GM12878 (cell line): ENCODE measurements around the gene THAP10. TPM values are rescaled to one million over a fixed set of nuclear protein-coding genes. Genes with fewer than 3 reads are reported as not detected.
A peak's percentile ranks its signal among the peaks of the same experiment; 100 is the strongest.

ENCODE experiments used
- ATAC-seq: fragments of 200-7000 bp; cut with Tn5 transposase; 3 replicates; pipeline ENCODE4 v1.9.1; 2020; ENCODE audit warnings: mild to moderate bottlenecking, moderate library complexity
- BruUV-seq: library from RNA; stranded (reverse); fragments of 400-500 nt; replicated peaks from 2 replicates; lab custom pipeline; 2021; lab: Mats Ljungman, UMichigan
- CTCF ChIA-PET: fragments of 300-600 bp; sonication (Branson Sonifier 250); formaldehyde crosslinking; extraction: SDS; loops from one replicate; lab custom pipeline; 2021; ENCODE audit warnings: inconsistent platforms; lab: Yijun Ruan, JAX
- POLR2A ChIA-PET: fragments of 350-600 bp; formaldehyde crosslinking; extraction: SDS; loops from one replicate; lab custom pipeline; 2021; ENCODE audit warnings: inconsistent platforms; lab: Charles Lee
- RAD21 ChIA-PET: fragments of 300-600 bp; sonication (Branson Sonifier 250); formaldehyde crosslinking; loops from one replicate; lab custom pipeline; 2023; ENCODE audit warnings: antibody characterized with exemption; ENCODE audit not compliant: unreplicated experiment; lab: Charles Lee
- SMC1A ChIA-PET: fragments of 300-600 bp; sonication (Branson Sonifier 250); formaldehyde crosslinking; loops from one replicate; lab custom pipeline; 2023; ENCODE audit not compliant: unreplicated experiment, uncharacterized antibody; lab: Charles Lee
- DNase-seq: peaks from one replicate; pipeline ENCODE4 v3.0.0-alpha.2; 2011; ENCODE audit warnings: low read depth, low spot score
- FAIRE-seq: peaks from 3 replicates; lab custom pipeline; 2011; peaks lifted over from hg19 to GRCh38; lab: Jason Lieb, UNC
- H2AFZ ChIP-seq: 2 replicates; pipeline ENCODE4 v1.6.0; 2011; ENCODE audit warnings: low read depth, low read length, control low read depth; ENCODE audit not compliant: control insufficient read depth
- H3K27ac ChIP-seq: 2 replicates; pipeline ENCODE4 v1.5.1; 2011; ENCODE audit warnings: control low read depth; ENCODE audit not compliant: control insufficient read depth, insufficient read depth
- H3K27me3 ChIP-seq, 2 experiments: replicated peaks in 1 of 2; 2 replicates each; pipeline versions ENCODE4 v1.6.0 to v1.6.1; 2011; ENCODE audit warnings: low read length in 1 of 2; ENCODE audit not compliant: control insufficient read depth in 2 of 2, insufficient read depth in 2 of 2
- H3K36me3 ChIP-seq, 2 experiments: 2 replicates each; pipeline ENCODE4 v1.5.1; 2011; ENCODE audit warnings: low read length in 1 of 2; ENCODE audit not compliant: control insufficient read depth in 2 of 2, insufficient read depth in 2 of 2
- H3K4me1 ChIP-seq: 2 replicates; pipeline ENCODE4 v1.6.1; 2011; ENCODE audit warnings: mild to moderate bottlenecking, low read length, moderate library complexity, mixed read lengths; ENCODE audit not compliant: control insufficient read depth, insufficient read depth
- H3K4me2 ChIP-seq: 2 replicates; pipeline ENCODE4 v1.6.0; 2011; ENCODE audit warnings: control low read depth; ENCODE audit not compliant: control insufficient read depth, insufficient read depth
- H3K4me3 ChIP-seq: fragments of 200-600 bp; sonication (generic); 2 replicates; pipeline ENCODE4 v1.5.1; 2016
- H3K79me2 ChIP-seq: 2 replicates; pipeline ENCODE4 v1.6.0; 2011; ENCODE audit warnings: low read length; ENCODE audit not compliant: control insufficient read depth, insufficient read depth
- H3K9ac ChIP-seq: 2 replicates; pipeline ENCODE4 v1.8.0; 2011; ENCODE audit warnings: low read length, control low read depth, mixed read lengths; ENCODE audit not compliant: control insufficient read depth, insufficient read depth
- H3K9me3 ChIP-seq: replicated peaks from 3 replicates; pipeline ENCODE4 v1.5.1; 2011; ENCODE audit warnings: mild to moderate bottlenecking, low read length; ENCODE audit not compliant: control insufficient read depth, insufficient read depth
- H4K20me1 ChIP-seq: 2 replicates; pipeline ENCODE4 v1.6.0; 2011; ENCODE audit not compliant: control insufficient read depth, insufficient read depth
- CEBPZ ChIP-seq: fragments of 150-350 bp; IDR thresholded peaks from 2 replicates; pipeline ENCODE4 v1.6.1; 2016; ENCODE audit warnings: low read depth, low read length
- IRF5 ChIP-seq: fragments of 450-650 bp; IDR thresholded peaks from 2 replicates; pipeline ENCODE4 v1.6.1; 2017; ENCODE audit warnings: borderline replicate concordance
- MLLT1 ChIP-seq: fragments of 450-650 bp; IDR thresholded peaks from 2 replicates; pipeline ENCODE4 v1.6.1; 2016; ENCODE audit warnings: mild to moderate bottlenecking
- POU2F2 ChIP-seq: IDR thresholded peaks from 3 replicates; pipeline ENCODE4 v1.6.1; 2011; ENCODE audit warnings: low read depth, mild to moderate bottlenecking, low read length, borderline replicate concordance
- RCOR1 ChIP-seq: conservative IDR thresholded peaks from 2 replicates; pipeline ENCODE4 v1.6.1; 2012; ENCODE audit warnings: low read depth, low read length, improper control_type of control experiment
- RUNX3 ChIP-seq: IDR thresholded peaks from 2 replicates; pipeline ENCODE4 v1.6.1; 2012; ENCODE audit warnings: low read length, inconsistent platforms
- SPI1 ChIP-seq: IDR thresholded peaks from 2 replicates; pipeline ENCODE4 v1.6.1; 2011; ENCODE audit warnings: low read depth, mild to moderate bottlenecking, low read length, moderate library complexity, borderline replicate concordance; ENCODE audit not compliant: insufficient read depth
- ZNF592 ChIP-seq: fragments of 450-650 bp; IDR thresholded peaks from 2 replicates; pipeline ENCODE4 v1.6.1; 2017; ENCODE audit warnings: mild to moderate bottlenecking, moderate library complexity
- WGBS: methylation state at CpG from one replicate; pipeline ENCODE4 v1.1.6; 2016; ENCODE audit warnings: low lambda C conversion rate; ENCODE audit not compliant: insufficient replicate concordance, insufficient coverage; ENCODE audit errors: missing lambda C conversion rate; 5-methylcytosine and 5-hydroxymethylcytosine counted together
- in situ Hi-C: fragments of 300-500 bp; cut with MboI; formaldehyde crosslinking; loops from 9 replicates; pipeline ENCODE4 v1.14.3; 2018; ENCODE audit warnings: mixed read lengths
- intact Hi-C: fragments of 100-400 bp; cut with micrococcal nuclease; formaldehyde crosslinking; loops from one replicate; pipeline ENCODE4 v1.14.2; 2022; ENCODE audit not compliant: unreplicated experiment
- polyA plus RNA-seq, 11 experiments: library from polyadenylated mRNA; depleted of rRNA in 4 of 11; unstranded in 6 of 11; stranded (reverse) in 5 of 11; fragments of >200 nt; fragmentation: Nextera tagmentation in 4 of 11; fragmentation: Illumina TruSeq in 1 of 11; extraction: Ambion mirVana in 4 of 11; extraction: Trizol in 1 of 11; gene quantifications; 1 replicate in 1 of 11; 2 replicates in 10 of 11; pipeline versions ENCODE4 v1.2.1 to v1.2.3, GENCODE V29; 2011 to 2016; ENCODE audit warnings: inconsistent platforms in 2 of 11, missing spikeins in 2 of 11, low read depth in 1 of 11
- total RNA-seq, 4 experiments: library from RNA; depleted of rRNA in 3 of 4; stranded (reverse); fragments of >200 nt in 3 of 4; fragmentation: Illumina TruSeq in 1 of 4; extraction: Trizol in 1 of 4; gene quantifications; 2 replicates each; pipeline versions ENCODE4 v1.2.1 to v1.2.3, GENCODE V29; 2013 to 2021

THAP10 gene
- total and polyA plus RNA-seq, 10 of the 15 experiments (the other 5 are each of a cell fraction or from before 2014, with no cell fraction given) = 0.35 to 5.2 (median 1.4) TPM

GRCh38 chr15:70879401-70879800 is 12.8 kb downstream of the THAP10 start (continued):
- TF ChIP-seq MLLT1 = no peak
- no peak for TF ChIP-seq IRF5
- no peak for TF ChIP-seq ZNF592
- TF ChIP-seq SPI1 = no peak
- TF ChIP-seq RUNX3 = no peak

GRCh38 chr15:70876683-70877082 is 15.6 kb downstream of the THAP10 start:
- CTCF ChIA-PET = no interaction called here
- DNase-seq (no peak), ATAC-seq (no peak), FAIRE-seq (no peak)
- WGBS = 50% methylated on average over 2 of the region's 2 CpGs
- peak overlapping the region; percentile 6; the same call in 1 of the 2 replicates for H3K27ac ChIP-seq
- H3K36me3 ChIP-seq = no peaks in the 10 kb centered on the region
- intact Hi-C loops (no loop called here), in situ Hi-C loops (no loop called here)
- no peak overlapping the region; the same call in 1 of the 2 replicates for H2AFZ ChIP-seq
- H3K4me1 ChIP-seq = peaks cover 11% of the 10 kb centered on the region
- POLR2A ChIA-PET = no interaction called here
- no peak overlapping the region; the same call in 1 of the 2 replicates for H3K4me3 ChIP-seq
- BruUV-seq = no TSS peak
- H3K27me3 ChIP-seq = no peaks in the 10 kb centered on the region
- H3K9me3 ChIP-seq = no peaks in the 10 kb centered on the region
- no peak overlapping the region for H3K9ac ChIP-seq
- no peaks in the 10 kb centered on the region for H3K79me2 ChIP-seq
- H3K4me2 ChIP-seq = peak overlapping the region; percentile 14; the same call in 1 of the 2 replicates
- no peaks in the 10 kb centered on the region for H4K20me1 ChIP-seq
- SMC1A ChIA-PET = no interaction called here
- RAD21 ChIA-PET = no interaction called here
- TF ChIP-seq RCOR1 (no peak), CEBPZ (no peak), POU2F2 (no peak)
